ENCODE data around the gene CHSY3.

DNA sequence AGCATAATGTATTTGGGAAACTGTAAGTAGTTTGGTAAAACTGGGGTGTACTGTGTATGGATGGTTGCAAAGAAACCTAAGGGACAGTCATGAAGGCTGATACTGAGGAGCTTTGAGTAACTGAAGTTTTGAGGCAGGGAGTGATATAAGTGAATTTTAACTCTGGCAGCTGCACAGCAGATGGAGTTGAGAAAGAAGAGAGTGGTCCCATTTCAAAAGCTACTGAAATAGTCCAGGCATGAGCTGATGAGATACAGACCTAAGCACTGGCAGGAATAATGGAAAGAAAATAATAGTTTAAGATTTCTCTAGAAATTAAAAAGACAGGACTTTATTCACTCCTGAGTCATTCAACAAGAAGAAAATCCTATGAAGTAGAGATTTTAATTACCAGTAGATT, 232.0 kb downstream of the CHSY3 start:
- TF ChIP-seq, protein P1, sequence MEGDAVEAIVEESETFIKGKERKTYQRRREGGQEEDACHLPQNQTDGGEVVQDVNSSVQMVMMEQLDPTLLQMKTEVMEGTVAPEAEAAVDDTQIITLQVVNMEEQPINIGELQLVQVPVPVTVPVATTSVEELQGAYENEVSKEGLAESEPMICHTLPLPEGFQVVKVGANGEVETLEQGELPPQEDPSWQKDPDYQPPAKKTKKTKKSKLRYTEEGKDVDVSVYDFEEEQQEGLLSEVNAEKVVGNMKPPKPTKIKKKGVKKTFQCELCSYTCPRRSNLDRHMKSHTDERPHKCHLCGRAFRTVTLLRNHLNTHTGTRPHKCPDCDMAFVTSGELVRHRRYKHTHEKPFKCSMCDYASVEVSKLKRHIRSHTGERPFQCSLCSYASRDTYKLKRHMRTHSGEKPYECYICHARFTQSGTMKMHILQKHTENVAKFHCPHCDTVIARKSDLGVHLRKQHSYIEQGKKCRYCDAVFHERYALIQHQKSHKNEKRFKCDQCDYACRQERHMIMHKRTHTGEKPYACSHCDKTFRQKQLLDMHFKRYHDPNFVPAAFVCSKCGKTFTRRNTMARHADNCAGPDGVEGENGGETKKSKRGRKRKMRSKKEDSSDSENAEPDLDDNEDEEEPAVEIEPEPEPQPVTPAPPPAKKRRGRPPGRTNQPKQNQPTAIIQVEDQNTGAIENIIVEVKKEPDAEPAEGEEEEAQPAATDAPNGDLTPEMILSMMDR (IDR thresholded peaks at IDR 0.05) = no peak
- TF ChIP-seq ZFX (IDR thresholded peaks at IDR 0.05; ENCODE audit: borderline replicate concordance) = no peak

Data from 22Rv1 (cell line).